ENCODE results near the gene NFIC. TPM values are rescaled to one million over a fixed set of nuclear protein-coding genes. Genes with fewer than 3 reads are reported as not detected.

NFIC gene
- total RNA-seq, 1 experiment from 2014 or later = 8.0 TPM

DNA sequence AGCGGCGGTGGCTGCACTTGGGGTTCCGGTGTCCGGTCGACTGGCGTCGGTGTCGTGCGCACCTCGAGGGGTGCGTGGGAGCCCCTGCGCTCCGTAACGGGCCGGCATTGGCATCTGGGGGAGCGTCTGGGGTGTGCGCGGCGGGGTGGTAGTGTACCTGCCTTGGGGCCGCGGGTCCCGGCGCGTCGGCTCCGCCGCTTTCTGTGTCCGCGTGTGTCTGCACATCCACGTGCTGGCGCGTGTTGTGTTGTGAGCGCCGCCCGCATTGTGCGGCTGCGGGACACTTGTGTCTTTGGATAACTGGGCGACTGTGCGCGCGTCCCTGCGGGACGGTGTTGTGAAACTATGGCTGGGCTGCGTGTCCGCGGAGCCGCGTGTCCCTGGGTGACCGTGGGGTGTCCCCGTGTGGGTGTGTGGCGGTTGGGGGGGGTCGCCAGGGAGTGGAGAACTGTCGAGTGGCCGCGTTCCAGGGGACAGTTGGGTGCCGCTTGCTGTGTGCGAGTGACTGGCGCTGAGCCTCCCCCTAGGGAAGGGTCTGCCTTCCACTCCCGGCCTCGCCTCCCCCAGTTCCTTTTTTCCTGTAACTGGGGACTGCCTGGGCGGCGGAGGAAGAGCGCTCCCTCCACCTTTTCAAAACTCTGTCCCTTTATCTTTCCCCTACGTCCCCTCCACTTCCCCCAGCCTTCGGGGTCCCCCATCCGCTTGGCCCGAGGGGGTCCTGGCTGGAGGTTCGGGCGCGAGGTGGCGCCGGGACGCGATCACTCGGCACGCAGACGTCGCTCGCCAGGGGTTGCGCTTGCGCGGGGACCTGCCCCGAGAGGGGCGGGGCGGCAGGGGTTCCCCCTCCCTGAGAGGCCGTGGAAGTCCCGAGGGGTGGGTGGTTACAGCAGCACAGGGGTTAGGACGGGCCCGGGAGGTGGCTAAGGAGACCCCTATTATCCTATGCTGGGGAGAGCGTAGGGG, 5.7 kb upstream of the NFIC start:
- Histone ChIP-seq H3K18ac (ENCODE audit: insufficient read length, low read depth, low read length) (no peak overlapping the region), H2AK5ac (ENCODE audit: insufficient read length, low read length) (no peak overlapping the region), H3K27ac (ENCODE audit: insufficient read length, low read depth, low read length) (no peak overlapping the region), H3K9ac (ENCODE audit: extremely low read depth, insufficient read length, low read length) (no peak overlapping the region), H3K14ac (ENCODE audit: insufficient read depth, low read length) (no peak overlapping the region), H3K23me2 (ENCODE audit: insufficient read length, low read depth, low read length, poor library complexity, severe bottlenecking) (no peaks in the 10 kb centered on the region), H3K4me2 (ENCODE audit: insufficient read depth, insufficient read length, low read length) (peak overlapping the region; percentile 27), H3T11ph (ENCODE audit: low read length) (no peak overlapping the region), H2BK15ac (ENCODE audit: low read depth, low read length) (no peak overlapping the region), H3K9me3 (ENCODE audit: control insufficient read depth, low read depth, low read length) (no peaks in the 10 kb centered on the region), H2BK20ac (ENCODE audit: low read depth, low read length, poor library complexity, severe bottlenecking) (no peak overlapping the region), H3K79me2 (ENCODE audit: insufficient read depth, low read length) (no peaks in the 10 kb centered on the region), H2AFZ (ENCODE audit: low read length) (no peak overlapping the region), H3K56ac (ENCODE audit: insufficient read length, low read depth, low read length) (no peak overlapping the region), H2BK5ac (ENCODE audit: insufficient read length, low read length) (no peak overlapping the region), H3K4me1 (ENCODE audit: insufficient read depth, low read length) (no peaks in the 10 kb centered on the region; the same call in 1 of the 2 replicates), H4K91ac (ENCODE audit: insufficient read length, low read depth, low read length) (no peak overlapping the region), H3K4ac (ENCODE audit: low read depth, low read length) (no peak overlapping the region), H2BK120ac (ENCODE audit: low read depth, low read length, poor library complexity, severe bottlenecking) (no peak overlapping the region), H4K20me1 (ENCODE audit: control insufficient read depth, insufficient read depth, insufficient read length) (peaks cover 2% of the 10 kb centered on the region), H4K5ac (ENCODE audit: insufficient read length, low read depth, low read length) (no peak overlapping the region), H4K8ac (replicated peaks; ENCODE audit: insufficient read length, low read depth, low read length) (no peak overlapping the region), H3K23ac (ENCODE audit: insufficient read length, low read depth, low read length) (no peak overlapping the region), H3K79me1 (ENCODE audit: insufficient read depth, low read depth, low read length, poor library complexity, severe bottlenecking) (no peaks in the 10 kb centered on the region), H2BK12ac (ENCODE audit: insufficient read length, low read depth, low read length) (no peak overlapping the region), H3K27me3 (ENCODE audit: insufficient read depth, low read length) (peaks cover 84% of the 10 kb centered on the region)
- Mint-ChIP-seq H3K9me3 (peaks cover 11 to 20% of the 10 kb centered on the region in 2 experiments), H3K27me3 (ENCODE audit: low read depth) (peaks cover 89% of the 10 kb centered on the region), H3K4me1 (peaks cover 3 to 35% of the 10 kb centered on the region in 2 experiments; a peak in 3 of 4 replicates), H3K4me3 (peak overlapping the region; percentile 48 to 80), H3K27ac (no peak overlapping the region), H3K36me3 (ENCODE audit: insufficient read depth in 1 of 3, low read depth in 3 of 3) (peaks cover 0 to 2% (median 0%) of the 10 kb centered on the region in 3 experiments; a peak in 2 of 7 replicates)
- no CpG with 5 or more reads among the region's 90 CpGs for WGBS (ENCODE audit: extremely low coverage, insufficient read length, low lambda C conversion rate)
- no peak for DNase-seq
- TF ChIP-seq, protein P1, sequence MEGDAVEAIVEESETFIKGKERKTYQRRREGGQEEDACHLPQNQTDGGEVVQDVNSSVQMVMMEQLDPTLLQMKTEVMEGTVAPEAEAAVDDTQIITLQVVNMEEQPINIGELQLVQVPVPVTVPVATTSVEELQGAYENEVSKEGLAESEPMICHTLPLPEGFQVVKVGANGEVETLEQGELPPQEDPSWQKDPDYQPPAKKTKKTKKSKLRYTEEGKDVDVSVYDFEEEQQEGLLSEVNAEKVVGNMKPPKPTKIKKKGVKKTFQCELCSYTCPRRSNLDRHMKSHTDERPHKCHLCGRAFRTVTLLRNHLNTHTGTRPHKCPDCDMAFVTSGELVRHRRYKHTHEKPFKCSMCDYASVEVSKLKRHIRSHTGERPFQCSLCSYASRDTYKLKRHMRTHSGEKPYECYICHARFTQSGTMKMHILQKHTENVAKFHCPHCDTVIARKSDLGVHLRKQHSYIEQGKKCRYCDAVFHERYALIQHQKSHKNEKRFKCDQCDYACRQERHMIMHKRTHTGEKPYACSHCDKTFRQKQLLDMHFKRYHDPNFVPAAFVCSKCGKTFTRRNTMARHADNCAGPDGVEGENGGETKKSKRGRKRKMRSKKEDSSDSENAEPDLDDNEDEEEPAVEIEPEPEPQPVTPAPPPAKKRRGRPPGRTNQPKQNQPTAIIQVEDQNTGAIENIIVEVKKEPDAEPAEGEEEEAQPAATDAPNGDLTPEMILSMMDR (conservative IDR thresholded peaks at IDR 0.05) = no peak
